Left lung (tissue), 10 donors: ENCODE results near the gene MYO6. TPM values are rescaled to one million over a fixed set of nuclear protein-coding genes. Genes with fewer than 3 reads are reported as not detected.

Experiments used
- ATAC-seq: fragments of 200-7000 bp; cut with Tn5 transposase; one replicate; pipeline ENCODE4 v1.9.1; 2020; ENCODE audit warnings: moderate library complexity
- DNase-seq, 4 donors: peaks; one replicate each; pipeline ENCODE4 v3.0.0-alpha.2; 2013 to 2020
- H3K27ac ChIP-seq, 2 donors: fragments of 200-600 bp; sonication (generic) in 1 of 2; one replicate each; pipeline versions ENCODE4 v1.5.0 to v1.8.0; 2020 to 2021
- H3K27me3 ChIP-seq, 2 donors: fragments of 200-600 bp; sonication (generic) in 1 of 2; one replicate each; pipeline versions ENCODE4 v1.5.0 to v1.8.0; 2020 to 2021
- H3K36me3 ChIP-seq, 2 donors: fragments of 200-600 bp; sonication (generic) in 1 of 2; one replicate each; pipeline versions ENCODE4 v1.5.0 to v1.8.0; 2020 to 2021
- H3K4me1 ChIP-seq, 2 donors: fragments of 200-600 bp; one replicate each; pipeline ENCODE4 v1.8.0; 2021
- H3K4me3 ChIP-seq, 2 donors: fragments of 200-600 bp; sonication (generic) in 1 of 2; one replicate each; pipeline versions ENCODE4 v1.5.0 to v1.8.0; 2020 to 2021; ENCODE audit warnings: mild to moderate bottlenecking in 1 of 2
- H3K9me3 ChIP-seq, 2 donors: fragments of 200-600 bp; sonication (generic) in 1 of 2; one replicate each; pipeline versions ENCODE4 v1.5.0 to v1.8.0; 2020 to 2021
- CTCF ChIP-seq, 2 donors: fragments of 200-600 bp; sonication (generic) in 1 of 2; IDR thresholded peaks; one replicate each; pipeline versions ENCODE4 v1.5.0 to v1.8.0; 2021; ENCODE audit warnings: antibody characterized with exemption in 2 of 2
- intact Hi-C, 2 donors: fragments of 100-400 bp; cut with DNase I; formaldehyde crosslinking; loops; one replicate each; pipeline versions ENCODE4 v1.11.2 to v1.14.2; 2022
- polyA plus RNA-seq, 6 donors: library from polyadenylated mRNA; unstranded; fragments of 120-200 nt; gene quantifications; one replicate each; pipeline ENCODE4 v1.2.1, GENCODE V29; 2013; ENCODE audit not compliant: insufficient read length in 6 of 6
- total RNA-seq, 2 donors: library from RNA; stranded (reverse); fragmentation: NEBNext Ultra II Directional; extraction: Animal tissue kit (Norgen Biotek cat#: 25700); gene quantifications; one replicate each; pipeline ENCODE4 v1.2.1, GENCODE V29; 2021
- donor health status: DM: no; HTN: yes; CAD: no.
- donor health status: DM: no; HTN: no; CAD: no.

Gene MYO6
- total and polyA plus RNA-seq, 8 donors, result 29.0 to 105 (median 31.4) TPM

- H3K36me3 ChIP-seq, result peaks cover 0 to 24% of the 10 kb centered on the region in 2 donors
- no peaks in the 10 kb centered on the region for H3K9me3 ChIP-seq
- no peak overlapping the region for H3K27ac ChIP-seq
- ATAC-seq, result no peak
- intact Hi-C loops, result no loop called here
- DNase-seq, result no peak
- no peaks in the 10 kb centered on the region for H3K4me1 ChIP-seq
- no peaks in the 10 kb centered on the region for H3K27me3 ChIP-seq
- no peak for TF ChIP-seq CTCF (IDR thresholded peaks at IDR 0.05)
- H3K4me3 ChIP-seq, result no peak overlapping the region
Measured at GRCh38 chr6:75876152-75876551, 127.1 kb downstream of the MYO6 start.

DNA sequence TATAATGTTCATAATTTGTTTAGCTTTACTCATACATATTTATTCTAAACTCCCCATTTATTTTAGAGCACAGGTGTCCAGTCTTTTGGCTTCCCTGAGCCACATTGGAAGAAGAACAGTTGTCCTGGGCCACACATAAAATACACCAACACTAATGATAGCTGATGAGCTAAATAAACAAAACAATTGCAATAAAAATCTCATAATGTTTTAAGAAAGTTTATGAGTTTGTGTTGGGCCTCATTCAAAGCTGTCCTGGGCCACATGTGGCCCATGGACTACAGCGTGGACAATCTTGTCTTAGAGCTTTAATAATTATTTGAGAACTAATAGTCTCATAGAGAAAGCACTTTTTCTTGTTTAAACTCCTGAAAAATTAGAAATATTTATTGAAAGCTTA, 131.3 kb downstream of the MYO6 start:
- no peak overlapping the region for H3K4me3 ChIP-seq
- no peaks in the 10 kb centered on the region for H3K9me3 ChIP-seq
- H3K27ac ChIP-seq, result no peak overlapping the region
- H3K36me3 ChIP-seq, result peaks cover 0 to 12% of the 10 kb centered on the region in 2 donors
- DNase-seq (no peak), ATAC-seq (no peak)
- intact Hi-C loops, result no loop called here
- H3K4me1 ChIP-seq, result no peaks in the 10 kb centered on the region
- TF ChIP-seq CTCF (IDR thresholded peaks at IDR 0.05), result no peak
- H3K27me3 ChIP-seq, result no peaks in the 10 kb centered on the region

DNA sequence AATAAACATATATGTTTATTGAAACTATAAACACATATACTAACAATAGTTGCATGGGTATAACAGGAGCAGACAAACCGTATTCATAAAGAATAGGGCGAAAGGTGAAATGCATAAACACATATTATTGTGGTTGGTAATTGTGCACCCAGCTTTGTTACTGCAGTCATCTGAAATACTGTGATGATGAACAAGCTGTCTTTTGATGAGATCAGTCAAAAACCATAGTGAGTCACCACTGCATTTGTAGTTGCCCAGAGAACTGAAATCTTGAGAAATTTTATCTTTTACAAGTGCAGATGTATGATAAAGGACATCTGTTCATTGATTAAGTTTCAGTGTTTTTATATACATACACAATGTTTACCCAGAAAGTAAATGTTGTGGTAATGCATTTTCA, 133.7 kb downstream of the MYO6 start:
- H3K36me3 ChIP-seq, result peaks cover 0 to 7% of the 10 kb centered on the region in 2 donors
- H3K4me1 ChIP-seq, result no peaks in the 10 kb centered on the region
- no peak overlapping the region for H3K4me3 ChIP-seq
- ATAC-seq (no peak), DNase-seq (no peak)
- no peaks in the 10 kb centered on the region for H3K27me3 ChIP-seq
- H3K27ac ChIP-seq, result no peak overlapping the region
- no peak for TF ChIP-seq CTCF (IDR thresholded peaks at IDR 0.05)
- intact Hi-C loops, result no loop called here
- no peaks in the 10 kb centered on the region for H3K9me3 ChIP-seq

DNA sequence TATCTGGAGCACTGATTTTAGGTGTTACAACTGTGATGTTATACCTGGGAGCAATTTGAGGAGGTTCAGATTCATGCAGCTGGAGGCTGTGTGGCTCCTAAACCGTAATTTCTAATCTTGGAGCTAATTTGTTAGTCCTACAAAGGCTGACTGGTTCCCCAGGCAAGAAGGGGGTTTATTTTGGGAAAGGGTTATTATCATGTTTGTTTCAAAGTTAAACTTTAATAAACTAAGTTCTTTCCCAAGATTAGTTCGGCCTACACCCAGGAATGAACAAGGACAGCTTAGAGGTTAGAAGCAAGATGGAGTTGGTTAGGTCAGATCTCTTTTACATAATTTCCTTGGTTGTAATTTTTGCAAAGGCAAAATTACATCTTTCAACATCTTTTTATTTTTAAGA, 135.8 kb downstream of the MYO6 start:
- H3K9me3 ChIP-seq, result no peaks in the 10 kb centered on the region
- H3K27me3 ChIP-seq, result no peaks in the 10 kb centered on the region
- ATAC-seq (no peak), DNase-seq (no peak)
- no peak for TF ChIP-seq CTCF (IDR thresholded peaks at IDR 0.05)
- peaks cover 0 to 7% of the 10 kb centered on the region in 2 donors for H3K36me3 ChIP-seq
- no peak overlapping the region for H3K27ac ChIP-seq
- no peaks in the 10 kb centered on the region for H3K4me1 ChIP-seq
- intact Hi-C loops, result no loop called here
- H3K4me3 ChIP-seq, result no peak overlapping the region

DNA sequence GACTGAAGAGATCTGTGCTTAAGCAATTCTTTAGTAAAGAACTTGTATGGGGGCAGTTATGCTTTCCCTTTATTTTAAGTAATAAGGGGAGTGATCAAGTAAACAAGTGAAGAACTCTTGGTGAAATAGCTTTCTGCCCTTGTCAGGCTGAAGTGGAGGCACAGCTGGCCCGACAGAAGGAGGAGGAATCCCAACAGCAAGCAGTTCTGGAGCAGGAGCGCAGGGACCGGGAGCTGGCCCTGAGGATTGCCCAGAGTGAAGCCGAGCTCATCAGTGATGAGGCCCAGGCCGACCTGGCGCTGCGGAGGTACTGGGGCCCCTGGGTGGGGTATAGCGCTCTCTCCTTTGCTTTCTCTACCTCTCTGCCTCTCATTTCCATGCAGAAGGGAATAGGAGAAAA, 143.3 kb downstream of the MYO6 start:
- Histone ChIP-seq H3K36me3 (peaks cover 0 to 5% of the 10 kb centered on the region in 2 donors), H3K4me3 (no peak overlapping the region), H3K9me3 (no peaks in the 10 kb centered on the region), H3K4me1 (no peaks in the 10 kb centered on the region), H3K27me3 (no peaks in the 10 kb centered on the region), H3K27ac (peak overlapping the region in 1 of 2 donors; percentile 0)
- peak; percentile 85 for ATAC-seq
- intact Hi-C loops, result no loop called here
- DNase-seq, result peak in 2 of 4 donors; percentile 51 to 75
- TF ChIP-seq CTCF (IDR thresholded peaks at IDR 0.05), result no peak
